MM.1S (cell line): Measurements from ENCODE around the gene CD164L2.

Experiments used
- CTCF ChIP-seq: fragments of 300-600 bp; sonication (generic); IDR thresholded peaks from 2 replicates; pipeline ENCODE4 v1.5.1; 2016; ENCODE audit warnings: antibody characterized with exemption, low read length, mixed read lengths
- EZH2 ChIP-seq: fragments of 300-600 bp; sonication (generic); optimal IDR thresholded peaks from 2 replicates; pipeline ENCODE3; 2017; ENCODE audit warnings: low read depth, mild to moderate bottlenecking, antibody characterized with exemption, low read length, mixed read lengths
- EZH2phosphoT487 ChIP-seq: fragments of 300-600 bp; sonication (generic); IDR thresholded peaks from 2 replicates; pipeline ENCODE4 v1.6.1; 2018; ENCODE audit warnings: antibody characterized with exemption, low read length

GRCh38 chr1:27397749-27398148 lies 14.6 kb upstream of the CD164L2 start:
- TF ChIP-seq CTCF = no peak
- no peak for TF ChIP-seq EZH2
- TF ChIP-seq EZH2phosphoT487 = no peak
